H9 (cell line): ENCODE measurements around the gene C9orf43. TPM values are rescaled to one million over a fixed set of nuclear protein-coding genes. Genes with fewer than 3 reads are reported as not detected.

ENCODE experiments used
- DNase-seq: peaks from one replicate; pipeline ENCODE4 v3.0.0-alpha.2; 2017
- H2AFZ ChIP-seq: one replicate; pipeline ENCODE4 v1.6.1; 2013; ENCODE audit warnings: mild to moderate bottlenecking, low read length, control low read depth, moderate library complexity
- H2AK5ac ChIP-seq: 2 replicates; pipeline ENCODE4 v1.6.1; 2013; ENCODE audit warnings: low read length, control low read depth, mixed read lengths; ENCODE audit not compliant: insufficient read length
- H2BK120ac ChIP-seq: one replicate; pipeline ENCODE4 v1.6.1; 2013; ENCODE audit warnings: low read depth, mild to moderate bottlenecking, low read length, control low read depth, inconsistent platforms; ENCODE audit not compliant: poor library complexity, severe bottlenecking
- H2BK12ac ChIP-seq: 2 replicates; pipeline ENCODE4 v1.6.1; 2013; ENCODE audit warnings: low read length, control low read depth, mixed read lengths, low read depth; ENCODE audit not compliant: insufficient read length
- H2BK15ac ChIP-seq: 2 replicates; pipeline ENCODE4 v1.6.1; 2013; ENCODE audit warnings: low read depth, low read length, control low read depth
- H2BK20ac ChIP-seq: one replicate; pipeline ENCODE4 v1.6.1; 2013; ENCODE audit warnings: low read depth, mild to moderate bottlenecking, low read length, control low read depth, inconsistent platforms; ENCODE audit not compliant: poor library complexity, severe bottlenecking
- H2BK5ac ChIP-seq: 2 replicates; pipeline ENCODE4 v1.6.1; 2013; ENCODE audit warnings: low read length, control low read depth, mixed read lengths; ENCODE audit not compliant: insufficient read length
- H3K14ac ChIP-seq: 2 replicates; pipeline ENCODE4 v1.6.1; 2013; ENCODE audit warnings: low read length, control low read depth; ENCODE audit not compliant: insufficient read depth
- H3K18ac ChIP-seq: 2 replicates; pipeline ENCODE4 v1.6.1; 2013; ENCODE audit warnings: low read depth, mild to moderate bottlenecking, mixed read lengths, low read length, control low read depth; ENCODE audit not compliant: insufficient read length
- H3K23ac ChIP-seq: 2 replicates; pipeline ENCODE4 v1.6.1; 2013; ENCODE audit warnings: low read length, control low read depth, mixed read lengths, low read depth; ENCODE audit not compliant: insufficient read length
- H3K23me2 ChIP-seq: 2 replicates; pipeline ENCODE4 v1.6.1; 2013; ENCODE audit warnings: low read depth, mild to moderate bottlenecking, mixed read lengths, low read length, control low read depth; ENCODE audit not compliant: insufficient read length, poor library complexity, severe bottlenecking
- H3K27ac ChIP-seq: 2 replicates; pipeline ENCODE4 v1.5.1; 2013; ENCODE audit warnings: low read length, control low read depth, mixed read lengths, low read depth; ENCODE audit not compliant: insufficient read length
- H3K27me3 ChIP-seq: 2 replicates; pipeline ENCODE4 v1.6.1; 2013; ENCODE audit warnings: low read length, control low read depth, inconsistent platforms; ENCODE audit not compliant: insufficient read depth
- H3K4ac ChIP-seq: 2 replicates; pipeline ENCODE4 v1.6.1; 2013; ENCODE audit warnings: low read depth, mild to moderate bottlenecking, control low read depth, inconsistent platforms, low read length, moderate library complexity
- H3K4me1 ChIP-seq: 2 replicates; pipeline ENCODE4 v1.6.1; 2013; ENCODE audit warnings: low read length, control low read depth, inconsistent platforms; ENCODE audit not compliant: insufficient read depth
- H3K4me2 ChIP-seq: 2 replicates; pipeline ENCODE4 v1.6.1; 2013; ENCODE audit warnings: low read length, control low read depth, mixed read lengths; ENCODE audit not compliant: insufficient read length, insufficient read depth
- H3K56ac ChIP-seq: 2 replicates; pipeline ENCODE4 v1.6.1; 2013; ENCODE audit warnings: low read depth, mild to moderate bottlenecking, mixed read lengths, low read length, control low read depth; ENCODE audit not compliant: insufficient read length
- H3K79me1 ChIP-seq: 2 replicates; pipeline ENCODE4 v1.6.1; 2013; ENCODE audit warnings: low read depth, mild to moderate bottlenecking, moderate library complexity, low read length, control low read depth, inconsistent platforms; ENCODE audit not compliant: insufficient read depth, poor library complexity, severe bottlenecking
- H3K79me2 ChIP-seq: 2 replicates; pipeline ENCODE4 v1.6.1; 2013; ENCODE audit warnings: low read length, control low read depth, inconsistent platforms; ENCODE audit not compliant: insufficient read depth
- H3K9ac ChIP-seq: 2 replicates; pipeline ENCODE4 v1.6.1; 2013; ENCODE audit warnings: low read length, control low read depth, mixed read lengths; ENCODE audit not compliant: insufficient read length; ENCODE audit errors: extremely low read depth
- H3K9me3 ChIP-seq: one replicate; pipeline ENCODE4 v1.6.1; 2013; ENCODE audit warnings: low read depth, low read length, inconsistent platforms; ENCODE audit not compliant: control insufficient read depth
- H3T11ph ChIP-seq: one replicate; pipeline ENCODE4 v1.6.1; 2013; ENCODE audit warnings: mild to moderate bottlenecking, low read length, control low read depth, inconsistent platforms
- H4K20me1 ChIP-seq: one replicate; pipeline ENCODE4 v1.6.1; 2013; ENCODE audit not compliant: control insufficient read depth, insufficient read length, insufficient read depth
- H4K5ac ChIP-seq: 2 replicates; pipeline ENCODE4 v1.6.1; 2013; ENCODE audit warnings: low read depth, mild to moderate bottlenecking, mixed read lengths, low read length, control low read depth; ENCODE audit not compliant: insufficient read length
- H4K8ac ChIP-seq: replicated peaks from 2 replicates; pipeline ENCODE4 v1.6.1; 2013; ENCODE audit warnings: low read length, control low read depth, mixed read lengths, low read depth; ENCODE audit not compliant: insufficient read length
- H4K91ac ChIP-seq: 2 replicates; pipeline ENCODE4 v1.6.1; 2013; ENCODE audit warnings: low read depth, mild to moderate bottlenecking, moderate library complexity, mixed read lengths, low read length, control low read depth; ENCODE audit not compliant: insufficient read length
- H3K27ac Mint-ChIP-seq, 3 experiments: 2 replicates in 2 of 3; 3 replicates in 1 of 3; pipeline ENCODE4 v1.8.0; 2020 to 2021; ENCODE audit warnings: mixed read lengths in 3 of 3, mild to moderate bottlenecking in 1 of 3, moderate library complexity in 1 of 3
- H3K27me3 Mint-ChIP-seq: 2 replicates; pipeline ENCODE4 v1.8.0; 2021; ENCODE audit warnings: low read depth, mild to moderate bottlenecking, moderate library complexity, mixed read lengths
- H3K36me3 Mint-ChIP-seq, 3 experiments: 2 replicates in 2 of 3; 3 replicates in 1 of 3; pipeline ENCODE4 v1.8.0; 2020 to 2021; ENCODE audit warnings: low read depth in 3 of 3, mixed read lengths in 3 of 3; ENCODE audit not compliant: insufficient read depth in 1 of 3
- H3K4me1 Mint-ChIP-seq, 2 experiments: 2 replicates each; pipeline ENCODE4 v1.8.0; 2020; ENCODE audit warnings: mixed read lengths in 2 of 2
- H3K4me3 Mint-ChIP-seq, 2 experiments: 2 replicates in 1 of 2; 3 replicates in 1 of 2; pipeline ENCODE4 v1.8.0; 2020 to 2021; ENCODE audit warnings: mild to moderate bottlenecking in 2 of 2, mixed read lengths in 2 of 2, moderate library complexity in 1 of 2
- H3K9me3 Mint-ChIP-seq, 2 experiments: 2 replicates in 1 of 2; 3 replicates in 1 of 2; pipeline ENCODE4 v1.8.0; 2020; ENCODE audit warnings: mild to moderate bottlenecking in 2 of 2, mixed read lengths in 2 of 2, moderate library complexity in 1 of 2
- CTCF ChIP-seq: fragments of 200-600 bp; sonication (generic); conservative IDR thresholded peaks from 3 replicates; pipeline ENCODE4 v1.8.0; 2021; ENCODE audit warnings: antibody characterized with exemption, mild to moderate bottlenecking
- WGBS: extraction: QIAGEN DNeasy Blood & Tissue Kit; methylation state at CpG from one replicate; pipeline ENCODE4 v1.1.7; 2013; ENCODE audit warnings: missing lambda C conversion rate, low lambda C conversion rate, mixed read lengths; ENCODE audit not compliant: insufficient read length; ENCODE audit errors: extremely low coverage; 5-methylcytosine and 5-hydroxymethylcytosine counted together
- total RNA-seq: library from RNA; stranded (reverse); gene quantifications from 2 replicates; pipeline ENCODE4 v1.2.1, GENCODE V29; 2021

C9orf43 gene
- total RNA-seq, 1 experiment from 2014 or later: 0.57 TPM

DNA sequence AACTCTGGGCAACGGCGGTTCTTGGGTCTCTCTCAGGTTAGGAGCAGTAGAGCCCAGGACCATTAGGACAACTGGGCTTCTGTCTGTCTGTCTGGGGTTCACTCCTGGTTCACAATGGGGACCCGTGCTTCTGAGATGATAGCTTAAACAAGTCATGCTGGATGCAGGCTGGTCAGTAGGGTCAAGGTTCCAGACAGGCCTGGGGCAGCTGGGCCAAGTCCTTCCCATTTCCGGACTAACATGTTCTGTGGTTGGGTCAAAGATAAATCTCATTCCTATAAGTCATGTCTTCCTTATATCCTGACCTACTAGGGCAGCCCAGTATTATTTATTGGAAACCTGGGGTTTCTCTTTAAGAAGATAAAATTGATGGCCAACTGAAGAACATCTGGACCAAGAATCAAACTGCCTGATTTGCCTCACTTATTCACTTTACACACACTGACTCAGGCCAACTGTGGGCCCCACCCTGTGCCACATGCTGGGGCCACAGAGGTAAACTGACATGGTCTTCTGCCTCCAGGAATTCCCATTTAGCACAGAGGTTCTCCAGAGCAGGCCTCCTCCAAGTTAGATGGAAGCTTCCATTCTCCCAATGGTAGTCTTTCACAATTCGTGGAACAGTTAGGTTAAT lies 42.1 kb upstream of the C9orf43 start:
- H3K4me1 ChIP-seq: no peaks in the 10 kb centered on the region
- no peak overlapping the region for H4K8ac ChIP-seq
- H4K91ac ChIP-seq: no peak overlapping the region
- no peak overlapping the region for H3K9ac ChIP-seq
- H3K18ac ChIP-seq: no peak overlapping the region
- H3T11ph ChIP-seq: no peak overlapping the region
- Mint-ChIP-seq H3K36me3 (peaks cover 0 to 20% (median 8%) of the 10 kb centered on the region in 3 experiments; a peak in 5 of 7 replicates), H3K27me3 (no peaks in the 10 kb centered on the region), H3K4me3 (no peak overlapping the region), H3K9me3 (no peaks in the 10 kb centered on the region), H3K27ac (no peak overlapping the region), H3K4me1 (peaks cover 8 to 12% of the 10 kb centered on the region in 2 experiments)
- no peak overlapping the region for H3K14ac ChIP-seq
- no peak for DNase-seq
- H4K20me1 ChIP-seq: no peaks in the 10 kb centered on the region
- H3K9me3 ChIP-seq: no peaks in the 10 kb centered on the region
- H3K27me3 ChIP-seq: no peaks in the 10 kb centered on the region
- no peak overlapping the region for H4K5ac ChIP-seq
- H3K56ac ChIP-seq: no peak overlapping the region
- no peaks in the 10 kb centered on the region for H3K79me2 ChIP-seq
- H2AK5ac ChIP-seq: no peak overlapping the region
- no peak overlapping the region for H2AFZ ChIP-seq
- no peak overlapping the region for H2BK12ac ChIP-seq
- no peak overlapping the region for H3K4ac ChIP-seq
- H3K27ac ChIP-seq: no peak overlapping the region
- TF ChIP-seq CTCF: no peak
- H3K79me1 ChIP-seq: no peaks in the 10 kb centered on the region
- no peak overlapping the region for H3K23ac ChIP-seq
- no peak overlapping the region for H3K4me2 ChIP-seq
- no peak overlapping the region for H2BK5ac ChIP-seq
- H2BK15ac ChIP-seq: no peak overlapping the region
- no peak overlapping the region for H2BK20ac ChIP-seq
- WGBS: no CpG with 5 or more reads among the region's 5 CpGs
- peaks cover 3% of the 10 kb centered on the region for H3K23me2 ChIP-seq
- no peak overlapping the region for H2BK120ac ChIP-seq
